HG03521 (cell line): ENCODE results near the gene NANOS1.
A peak's percentile ranks its signal among the peaks of the same experiment; 100 is the strongest.
"Not testable (repeated sequence)": the region's sequence is repeated elsewhere in the genome, so short reads cannot be mapped to it uniquely, and the experiment has no call there.

Experiments used
- ATAC-seq: cut with Tn5 transposase; IDR thresholded peaks from one replicate; pipeline ENCODE4 v1.9.1; 2021; ENCODE audit warnings: mild to moderate bottlenecking, moderate library complexity; ENCODE audit not compliant: unreplicated experiment

The NANOS1 gene

GRCh38 chr10:119006451-119007210 lies 22.9 kb upstream of the NANOS1 start:
- ATAC-seq, result no peak

- no peak for ATAC-seq
Observed at GRCh38 chr10:119007211-119007574, 22.3 kb upstream of the NANOS1 start.

DNA sequence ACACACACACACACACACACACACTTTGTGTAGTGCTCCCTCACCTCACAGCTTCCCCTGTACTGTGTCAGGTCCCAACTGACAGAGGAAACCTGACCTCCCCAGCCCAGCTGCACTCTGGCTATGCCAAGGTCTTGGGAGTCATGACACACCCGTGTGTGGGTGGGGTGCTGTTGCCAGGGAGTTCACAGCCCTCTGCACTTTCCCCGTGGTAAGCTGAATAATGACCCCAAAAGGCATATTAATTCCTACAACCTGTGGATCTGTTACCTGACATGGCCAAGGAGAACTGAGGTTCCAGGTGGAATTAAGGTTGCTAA lies 8.9 kb upstream of the NANOS1 start:
- no peak for ATAC-seq

GRCh38 chr10:119022846-119023552 lies 6.5 kb upstream of the NANOS1 start:
- ATAC-seq, result no peak

- ATAC-seq, result no peak
Observed at GRCh38 chr10:119023553-119023868, 6.0 kb upstream of the NANOS1 start.

GRCh38 chr10:119024882-119025281 lies 4.6 kb upstream of the NANOS1 start:
- ATAC-seq, result no peak

DNA sequence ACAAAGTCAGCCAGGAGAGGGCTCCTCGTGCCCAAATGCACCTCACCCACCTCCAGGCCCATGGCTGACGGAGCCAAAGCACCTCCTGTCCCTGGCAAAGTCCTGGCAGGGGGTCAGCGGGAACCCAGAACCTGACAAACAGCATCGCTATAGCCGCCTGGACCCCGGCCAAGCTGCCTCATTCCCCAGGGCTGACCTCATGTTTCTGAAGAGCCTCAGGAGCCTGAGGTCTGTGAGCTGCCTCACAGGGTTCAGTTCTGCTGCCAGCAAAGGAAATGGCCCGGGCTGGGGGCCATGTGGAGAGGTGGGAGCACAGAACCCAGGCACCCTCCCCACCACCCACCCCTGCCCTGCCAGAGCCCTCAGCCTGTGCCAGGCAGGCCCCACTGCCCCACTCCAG lies 4.2 kb upstream of the NANOS1 start:
- ATAC-seq, result no peak

GRCh38 chr10:119025776-119026175 lies 3.7 kb upstream of the NANOS1 start:
- ATAC-seq, result no peak

GRCh38 chr10:119026301-119027110 lies 3.0 kb upstream of the NANOS1 start:
- no peak for ATAC-seq

DNA sequence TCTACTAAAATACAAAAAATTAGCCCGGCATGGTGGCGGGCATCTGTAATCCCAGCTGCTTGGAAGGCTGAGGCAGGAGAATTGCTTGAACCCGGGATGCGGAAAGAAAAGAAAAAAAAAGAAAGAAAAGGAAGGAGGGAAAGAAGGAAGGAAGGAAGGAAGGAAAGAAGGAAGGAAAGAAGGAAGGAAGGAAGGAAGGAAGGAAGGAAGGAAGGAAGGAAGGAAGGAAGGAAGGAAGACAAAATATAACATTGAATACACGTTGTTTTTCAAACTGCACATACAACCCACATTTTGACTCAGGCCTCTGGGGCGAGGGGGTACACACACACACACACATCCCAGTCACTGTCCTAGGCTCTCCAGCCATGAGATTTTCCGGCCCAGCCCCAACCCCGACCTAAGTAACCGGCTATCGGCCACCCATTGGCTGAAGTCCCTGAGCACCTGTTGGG lies 1.0 kb upstream of the NANOS1 start:
- not testable (repeated sequence) for ATAC-seq

DNA sequence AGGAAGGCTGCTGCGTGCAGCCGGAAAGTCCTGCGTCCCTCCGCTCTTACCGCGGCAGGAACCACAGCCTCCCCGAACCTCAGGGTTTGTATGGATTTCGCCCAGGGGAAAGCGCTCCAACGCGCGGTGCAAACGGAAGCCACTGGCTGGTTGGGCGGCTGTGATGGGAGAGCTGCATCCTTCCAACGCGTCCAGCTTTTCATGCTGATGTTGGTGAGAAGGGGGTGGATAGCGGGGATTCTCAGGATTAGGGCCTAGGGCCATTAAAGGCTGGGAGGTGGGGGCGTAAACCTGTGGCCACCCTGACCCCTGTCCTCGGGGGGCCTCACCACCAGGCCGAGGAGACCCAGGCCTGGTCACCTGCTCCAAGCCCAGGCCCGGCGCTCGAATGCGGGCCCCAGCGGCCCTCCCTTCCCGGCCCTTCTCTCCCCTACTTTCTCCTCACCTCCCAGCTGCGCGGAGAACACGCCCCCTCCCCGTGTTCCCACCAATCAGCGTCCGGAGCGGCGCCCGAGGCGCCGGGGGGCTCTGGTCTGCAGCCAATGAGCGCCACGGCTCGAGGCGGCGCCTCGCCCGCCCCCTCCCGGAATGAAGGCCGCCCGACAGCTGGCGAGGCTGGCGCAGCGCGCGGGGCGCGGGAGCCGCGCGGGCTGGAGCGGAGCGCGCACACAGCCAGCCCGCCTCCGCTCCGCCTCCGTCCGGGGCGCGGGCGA lies 458 bp upstream of the NANOS1 start:
- ATAC-seq, result peak; percentile 57

DNA sequence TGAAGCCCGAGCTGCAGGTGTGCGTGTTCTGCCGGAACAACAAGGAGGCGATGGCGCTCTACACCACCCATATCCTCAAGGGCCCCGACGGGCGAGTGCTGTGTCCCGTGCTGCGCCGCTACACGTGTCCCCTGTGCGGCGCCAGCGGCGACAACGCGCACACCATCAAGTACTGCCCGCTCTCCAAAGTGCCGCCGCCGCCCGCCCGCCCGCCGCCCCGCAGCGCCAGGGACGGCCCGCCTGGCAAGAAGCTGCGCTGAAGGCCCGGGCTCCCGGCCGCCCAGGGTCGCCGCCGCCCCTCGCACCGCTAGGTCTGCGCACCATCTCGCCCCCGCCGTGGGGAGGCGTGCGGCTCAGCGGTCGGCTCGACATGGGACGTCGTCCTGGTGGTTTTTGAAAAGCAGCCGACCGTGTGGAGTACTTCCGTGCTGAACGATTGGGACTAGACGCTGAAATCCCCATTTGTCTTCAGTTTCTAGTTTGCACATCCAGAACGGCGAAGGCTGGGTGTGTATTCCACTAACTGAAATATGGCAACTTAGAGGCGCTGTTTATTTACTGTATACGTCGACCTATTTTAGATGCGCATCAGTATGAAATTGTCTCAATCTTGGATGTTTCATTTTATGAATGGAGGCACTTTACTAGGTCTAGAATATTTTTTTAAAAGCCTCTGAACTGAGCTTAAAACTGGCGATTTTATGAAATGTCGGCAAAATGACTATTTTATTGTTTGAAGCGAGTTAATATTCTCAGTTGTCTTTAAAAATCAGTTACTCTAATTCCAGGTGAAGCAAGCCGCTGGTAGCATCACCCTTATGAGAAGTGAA lies 1.1 kb downstream of the NANOS1 start:
- peak; percentile 42 for ATAC-seq

DNA sequence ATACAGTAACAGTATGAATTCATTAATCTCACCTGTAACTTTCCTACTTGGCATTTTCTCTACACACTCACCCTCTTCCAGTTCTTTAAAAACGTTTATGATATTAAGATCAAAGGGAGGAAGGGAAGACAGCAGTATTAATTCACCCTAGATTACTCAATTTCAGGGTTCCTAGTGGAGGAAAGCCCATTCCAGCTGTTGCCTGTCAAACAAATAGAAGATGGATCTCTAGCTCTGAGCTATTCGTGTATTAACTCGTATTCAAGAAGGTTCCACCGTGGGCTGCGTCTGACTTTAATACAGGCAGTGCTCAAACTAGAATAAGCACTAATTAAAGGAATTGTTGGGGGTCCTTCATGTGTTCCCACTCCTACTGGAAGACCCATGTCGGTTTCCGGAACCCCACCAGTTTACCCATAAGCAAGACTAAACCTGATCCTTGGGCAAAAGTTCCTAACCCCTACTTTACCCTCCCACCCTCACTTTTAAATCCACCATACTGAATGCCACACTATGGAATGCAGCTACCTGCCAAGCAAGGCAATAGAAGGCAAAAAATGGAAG lies 2.1 kb downstream of the NANOS1 start:
- no peak for ATAC-seq

- ATAC-seq, result no peak
Observed at GRCh38 chr10:119039161-119039560, 9.6 kb downstream of the NANOS1 start.

GRCh38 chr10:119041326-119041725 lies 11.8 kb downstream of the NANOS1 start:
- no peak for ATAC-seq

DNA sequence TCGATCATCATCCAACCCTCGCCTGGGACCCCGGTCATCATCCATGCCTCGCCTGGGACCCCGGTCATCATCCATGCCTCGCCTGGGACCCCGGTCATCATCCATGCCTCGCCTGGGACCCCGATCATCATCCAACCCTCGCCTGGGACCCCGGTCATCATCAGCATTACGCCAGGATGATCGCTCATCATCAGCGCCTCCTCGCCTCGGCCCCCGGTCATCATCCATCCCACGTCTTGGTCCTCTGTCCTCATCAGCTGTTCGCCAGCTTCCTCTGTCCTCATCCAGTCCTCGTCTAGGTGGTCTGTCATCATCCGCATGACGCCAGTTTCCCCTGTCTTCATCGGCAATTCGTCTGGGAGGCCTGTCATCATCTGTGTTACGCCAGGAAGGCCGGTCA lies 12.7 kb downstream of the NANOS1 start:
- no peak for ATAC-seq

- no peak for ATAC-seq
Observed at GRCh38 chr10:119045561-119045960, 16.0 kb downstream of the NANOS1 start.

DNA sequence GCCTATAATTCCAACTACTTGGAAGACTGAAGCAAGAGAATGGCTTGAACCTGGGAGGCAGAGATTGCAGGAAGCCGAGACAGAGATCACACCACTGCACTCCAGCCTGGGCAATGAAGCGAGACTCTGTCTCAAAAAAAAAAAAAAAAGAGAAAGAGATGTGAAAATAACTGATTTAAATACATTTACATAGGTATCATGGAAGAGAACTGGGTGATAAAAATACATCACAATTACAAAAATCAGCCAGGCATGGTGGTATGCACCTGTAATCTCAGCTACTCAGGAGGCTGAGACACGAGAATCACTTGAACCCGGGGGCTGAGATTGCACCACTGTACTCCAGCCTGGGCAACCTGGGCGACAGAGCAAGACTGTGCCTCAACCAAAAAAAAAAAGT lies 19.8 kb downstream of the NANOS1 start:
- ATAC-seq, result no peak

- no peak for ATAC-seq
Observed at GRCh38 chr10:119049777-119050176, 20.3 kb downstream of the NANOS1 start.

DNA sequence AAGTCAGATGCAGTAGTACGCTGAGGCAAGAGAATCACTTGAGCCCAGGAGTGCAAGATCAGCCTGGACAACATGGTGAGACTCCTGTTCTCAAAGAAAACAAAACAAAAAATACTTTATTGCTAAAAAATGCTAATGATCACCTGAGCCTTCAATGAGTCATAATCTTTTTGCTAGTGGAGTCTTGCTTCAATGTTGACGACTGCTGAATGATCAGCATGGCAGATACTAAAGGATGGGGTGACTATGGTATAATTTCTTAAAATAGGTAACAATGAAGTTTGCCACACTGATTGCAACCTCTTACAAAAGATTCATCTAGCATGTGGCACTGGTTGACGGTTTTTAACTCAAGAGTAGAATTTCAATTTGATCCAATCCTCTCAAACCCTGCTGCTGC lies 22.3 kb downstream of the NANOS1 start:
- ATAC-seq, result no peak
